Activated CD4-positive, alpha-beta T cell treated with anti-CD3 and anti-CD28 coated beads, Interleukin-2, amount 50 U/mL, for 16 hours (primary cell): ENCODE measurements around the gene GGT7.
A peak's percentile ranks its signal among the peaks of the same experiment; 100 is the strongest.
"Not testable (repeated sequence)": the region's sequence is repeated elsewhere in the genome, so short reads cannot be mapped to it uniquely, and the experiment has no call there.

Experiments
- DNase-seq: peaks from one replicate; pipeline ENCODE4 v3.0.0-alpha.2; 2020

The GGT7 gene, protein sequence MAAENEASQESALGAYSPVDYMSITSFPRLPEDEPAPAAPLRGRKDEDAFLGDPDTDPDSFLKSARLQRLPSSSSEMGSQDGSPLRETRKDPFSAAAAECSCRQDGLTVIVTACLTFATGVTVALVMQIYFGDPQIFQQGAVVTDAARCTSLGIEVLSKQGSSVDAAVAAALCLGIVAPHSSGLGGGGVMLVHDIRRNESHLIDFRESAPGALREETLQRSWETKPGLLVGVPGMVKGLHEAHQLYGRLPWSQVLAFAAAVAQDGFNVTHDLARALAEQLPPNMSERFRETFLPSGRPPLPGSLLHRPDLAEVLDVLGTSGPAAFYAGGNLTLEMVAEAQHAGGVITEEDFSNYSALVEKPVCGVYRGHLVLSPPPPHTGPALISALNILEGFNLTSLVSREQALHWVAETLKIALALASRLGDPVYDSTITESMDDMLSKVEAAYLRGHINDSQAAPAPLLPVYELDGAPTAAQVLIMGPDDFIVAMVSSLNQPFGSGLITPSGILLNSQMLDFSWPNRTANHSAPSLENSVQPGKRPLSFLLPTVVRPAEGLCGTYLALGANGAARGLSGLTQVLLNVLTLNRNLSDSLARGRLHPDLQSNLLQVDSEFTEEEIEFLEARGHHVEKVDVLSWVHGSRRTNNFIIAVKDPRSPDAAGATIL

DNA sequence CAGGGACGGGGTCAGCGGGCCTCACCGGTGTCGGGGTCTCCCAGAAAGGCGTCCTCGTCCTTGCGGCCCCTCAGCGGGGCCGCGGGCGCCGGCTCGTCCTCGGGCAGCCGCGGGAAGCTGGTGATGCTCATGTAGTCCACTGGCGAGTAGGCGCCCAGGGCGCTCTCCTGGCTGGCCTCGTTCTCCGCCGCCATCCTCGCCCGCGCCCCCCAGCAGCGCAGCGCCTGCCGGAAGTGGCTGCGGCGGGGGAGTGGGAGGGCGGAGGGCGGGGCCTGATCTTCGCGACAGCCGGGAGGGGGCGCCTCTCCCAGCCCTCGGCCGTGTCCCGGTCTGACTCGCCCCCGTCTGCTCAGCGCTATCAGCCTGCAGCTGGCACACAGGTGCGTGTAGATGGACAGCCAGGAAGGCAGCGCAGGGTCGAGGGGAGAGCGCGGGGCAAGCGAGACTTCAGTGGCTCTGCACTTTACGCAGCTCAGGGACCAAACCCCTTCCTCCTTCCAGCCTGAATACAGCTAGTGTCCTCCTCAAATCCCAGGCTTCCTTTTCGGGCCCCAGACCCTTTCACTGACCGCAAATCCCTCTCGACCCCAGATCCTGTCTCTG lies at the start of gene GGT7:
Gene GGT7, minus strand, starts transcription at position 235 of the 603 bp plus-strand sequence. Its CDS starts 41 bp downstream, at position 194.
- peak; percentile 84 for DNase-seq

DNA sequence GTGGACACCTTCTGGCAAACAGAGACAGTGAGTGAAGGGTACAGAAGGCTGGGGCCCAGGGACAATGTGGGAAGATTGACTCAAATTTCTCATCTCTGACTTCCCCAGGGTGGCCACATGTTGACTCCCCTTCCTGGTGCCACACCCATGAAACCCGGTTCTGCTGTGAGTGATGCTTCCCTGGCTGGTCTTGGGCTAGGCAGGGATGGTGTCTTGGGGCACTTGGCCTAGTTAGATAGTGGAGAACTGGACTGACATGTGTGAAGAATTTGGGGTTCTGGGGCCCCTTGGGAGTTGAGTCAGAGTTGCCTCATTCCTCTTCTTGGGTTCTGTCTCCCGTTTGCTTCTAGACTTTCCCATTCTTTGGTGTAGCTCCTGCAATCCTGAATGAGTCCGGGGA lies 48.8 kb upstream of the GGT7 start:
- peak; percentile 11 for DNase-seq

DNA sequence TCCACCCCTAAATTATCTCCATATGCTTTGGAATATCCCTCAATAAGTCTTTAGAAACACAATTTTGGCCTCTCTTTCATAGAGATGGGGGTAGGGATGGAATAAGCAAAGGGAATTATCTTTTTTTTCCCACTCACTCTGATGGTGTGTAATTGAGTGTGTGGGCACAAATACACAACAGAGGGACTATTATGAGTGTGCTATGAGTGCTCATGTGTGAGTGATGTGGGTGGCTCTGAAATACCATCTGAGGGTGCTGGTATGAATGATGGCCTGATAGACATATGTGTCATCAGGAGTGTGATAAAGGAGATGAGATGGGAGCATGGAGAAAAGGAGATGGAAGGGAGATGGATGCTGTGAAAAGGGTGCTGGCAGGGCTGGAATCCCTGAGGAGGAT lies 47.4 kb upstream of the GGT7 start:
- DNase-seq = peak; percentile 15

DNA sequence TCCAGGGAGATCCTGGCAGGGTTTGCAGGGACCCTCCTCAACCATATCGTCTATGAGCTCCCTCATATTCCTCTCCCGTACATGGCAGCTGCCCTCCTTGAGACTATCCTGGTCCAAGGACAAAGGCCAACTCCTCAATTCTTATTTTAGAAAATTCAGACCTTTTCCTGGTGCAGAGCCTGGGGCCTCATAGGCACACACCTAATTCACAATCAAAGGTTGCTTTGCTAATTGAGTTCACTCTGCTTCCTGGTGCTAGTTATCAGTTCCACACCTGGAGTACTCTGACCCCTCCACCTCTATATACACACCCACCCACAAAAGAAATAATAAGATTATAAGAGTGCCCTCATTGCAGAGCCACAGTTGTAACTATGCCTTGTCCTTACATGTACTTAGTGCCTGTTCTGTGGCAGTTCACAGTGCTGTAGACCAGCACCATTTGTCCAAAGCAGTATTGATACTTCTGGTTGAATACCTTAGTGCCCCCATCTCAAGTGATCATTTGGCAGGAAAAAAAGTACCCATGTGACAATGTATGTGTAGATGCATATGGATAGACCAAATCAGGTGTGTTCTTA lies 44.2 kb upstream of the GGT7 start:
- DNase-seq = no peak

DNA sequence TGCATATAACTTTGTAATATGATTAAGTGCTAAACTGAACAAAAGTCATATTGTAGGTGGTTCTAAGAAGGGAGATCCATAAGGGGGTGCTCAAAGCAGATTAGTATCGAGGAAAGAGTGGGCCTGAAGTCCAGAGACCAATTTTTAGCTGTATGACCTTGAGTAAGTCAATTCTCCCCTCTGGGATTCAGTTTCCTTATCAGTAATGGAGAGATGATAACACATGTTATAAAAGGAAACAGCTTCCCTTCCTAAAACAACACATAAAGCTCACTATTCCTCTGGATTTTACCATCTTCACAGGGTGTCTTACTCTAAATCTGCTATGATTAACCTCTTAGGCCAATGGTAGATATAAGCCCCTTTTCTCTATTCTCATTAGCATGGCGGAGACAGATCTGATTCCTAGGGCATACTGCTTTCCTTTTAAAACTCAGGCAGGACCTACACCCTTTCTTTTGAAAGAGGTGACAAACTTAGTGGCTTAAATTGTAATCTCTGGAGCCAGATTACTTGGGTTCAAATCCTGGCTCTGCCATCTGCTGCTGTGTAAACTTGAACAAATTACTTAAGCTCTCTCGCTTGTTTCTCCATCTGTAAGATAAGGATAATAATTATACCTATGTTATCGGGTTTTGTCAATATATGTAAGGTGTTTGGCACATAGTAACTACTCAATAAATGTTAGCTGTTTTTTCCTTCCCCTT lies 43.2 kb upstream of the GGT7 start:
- DNase-seq = no peak

DNA sequence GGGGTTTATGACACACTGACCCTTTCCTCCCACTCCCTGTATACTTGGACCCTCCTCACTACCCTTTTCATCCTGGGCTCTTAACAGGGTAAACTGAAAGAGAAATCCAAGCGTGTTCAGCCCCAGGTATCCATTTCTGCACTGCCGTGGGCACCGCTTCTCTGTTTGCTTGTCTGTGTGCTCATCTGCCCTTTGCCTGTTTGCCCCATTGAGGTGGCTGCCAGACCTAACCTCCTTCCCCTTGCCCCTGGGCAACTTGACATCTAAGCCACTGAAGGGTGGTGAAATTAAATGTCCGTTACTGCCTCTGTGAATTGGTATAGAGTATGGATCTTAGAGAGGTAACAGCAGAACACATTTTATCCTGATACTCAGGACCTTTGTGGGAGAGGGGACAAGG lies 42.5 kb upstream of the GGT7 start:
- DNase-seq = no peak

DNA sequence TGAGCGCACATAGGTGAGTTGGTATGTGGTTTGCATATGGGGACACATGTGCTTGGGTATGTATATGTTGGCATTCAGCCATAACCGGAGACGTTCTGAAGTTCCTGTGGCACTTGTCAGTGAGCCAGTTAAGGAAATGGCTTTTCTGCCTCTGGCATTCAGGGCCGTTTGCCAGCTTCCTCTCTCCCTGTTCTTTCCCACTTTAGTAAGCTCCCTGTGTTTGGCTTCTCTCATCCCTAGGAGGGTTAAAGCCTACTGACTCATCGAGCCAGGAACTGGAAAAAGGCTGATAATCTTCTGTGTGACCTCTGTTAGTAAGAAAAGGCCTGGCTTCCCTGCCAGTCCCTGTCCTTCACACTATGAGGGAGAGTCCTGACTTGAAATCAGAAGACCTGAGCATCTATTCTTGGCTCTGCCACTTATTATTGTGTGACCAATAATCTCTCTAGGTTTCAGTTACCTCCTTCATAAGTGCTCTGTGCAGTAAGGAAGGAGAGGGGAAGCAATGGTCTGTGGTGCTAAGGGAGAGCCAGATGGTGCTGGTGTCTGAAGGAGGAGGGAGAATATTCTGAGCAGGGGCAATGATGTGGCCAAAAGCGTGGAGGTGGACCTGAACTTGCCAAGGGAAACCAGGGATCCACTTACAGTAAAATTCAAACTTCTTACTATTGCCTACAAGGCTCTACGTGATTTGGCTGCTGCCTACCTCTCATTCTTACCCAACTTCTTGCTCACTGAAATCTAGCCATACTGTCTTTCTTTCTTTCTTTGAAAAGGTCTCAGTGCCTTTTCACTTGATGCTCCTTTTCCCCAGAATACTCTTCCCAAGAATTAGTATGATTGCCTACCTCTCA lies 35.2 kb upstream of the GGT7 start:
- no peak for DNase-seq

DNA sequence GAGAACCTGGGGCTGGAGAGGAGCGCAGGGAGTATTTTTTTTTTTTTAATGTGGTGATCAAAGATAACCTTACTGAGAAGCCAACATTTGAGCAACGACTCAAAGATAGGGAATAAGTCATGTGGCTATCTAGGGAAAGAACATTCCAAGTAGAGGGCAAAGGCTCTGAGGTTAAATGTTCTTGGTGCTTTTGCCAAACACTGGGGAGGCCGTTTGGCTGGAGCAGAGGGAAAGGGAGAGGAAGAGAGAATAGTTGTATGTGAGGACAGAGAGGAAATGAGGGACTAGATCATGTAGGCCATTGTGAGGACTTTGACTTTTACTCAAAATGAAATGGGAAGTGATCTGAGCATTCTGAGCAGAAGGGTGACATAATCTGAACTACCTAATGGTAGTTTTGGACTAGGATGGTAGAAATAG lies 31.6 kb upstream of the GGT7 start:
- DNase-seq = no peak

DNA sequence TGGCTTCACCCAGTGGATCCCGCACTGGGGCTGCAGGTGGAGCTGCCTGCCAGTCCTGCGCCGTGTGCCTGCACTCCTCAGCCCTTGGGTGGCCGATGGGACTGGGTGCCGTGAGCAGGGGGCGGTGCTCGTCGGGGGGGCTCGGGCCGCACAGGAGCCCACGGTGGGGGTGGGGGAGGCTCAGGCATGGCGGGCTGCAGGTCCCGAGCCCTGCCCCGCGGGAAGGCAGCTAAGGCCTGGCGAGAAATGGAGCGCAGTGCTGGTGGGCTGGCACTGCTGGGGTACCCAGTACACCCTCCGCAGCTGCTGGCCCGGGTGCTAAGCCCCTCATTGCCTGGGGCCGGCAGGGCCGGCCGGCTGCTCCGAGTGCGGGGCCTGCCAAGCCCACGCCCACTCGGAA lies 26.1 kb upstream of the GGT7 start:
- DNase-seq = not testable (repeated sequence)

DNA sequence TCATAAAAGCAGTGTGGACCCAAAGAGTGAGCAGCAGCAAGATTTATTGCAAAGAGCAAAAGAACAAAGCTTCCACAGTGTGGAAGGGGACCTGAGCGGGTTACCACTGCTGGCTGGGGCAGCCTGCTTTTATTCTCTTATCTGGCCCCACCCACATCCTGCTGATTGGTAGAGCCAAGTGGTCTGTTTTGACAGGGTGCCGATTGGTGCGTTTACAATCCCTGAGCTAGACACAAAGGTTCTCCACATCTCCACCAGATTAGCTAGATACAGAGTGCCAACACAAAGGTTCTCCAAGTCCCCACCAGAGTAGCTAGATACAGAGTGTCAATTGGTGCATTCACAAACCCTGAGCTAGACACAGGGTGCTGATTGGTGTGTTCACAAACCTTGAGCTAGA lies 25.5 kb upstream of the GGT7 start:
- not testable (repeated sequence) for DNase-seq

DNA sequence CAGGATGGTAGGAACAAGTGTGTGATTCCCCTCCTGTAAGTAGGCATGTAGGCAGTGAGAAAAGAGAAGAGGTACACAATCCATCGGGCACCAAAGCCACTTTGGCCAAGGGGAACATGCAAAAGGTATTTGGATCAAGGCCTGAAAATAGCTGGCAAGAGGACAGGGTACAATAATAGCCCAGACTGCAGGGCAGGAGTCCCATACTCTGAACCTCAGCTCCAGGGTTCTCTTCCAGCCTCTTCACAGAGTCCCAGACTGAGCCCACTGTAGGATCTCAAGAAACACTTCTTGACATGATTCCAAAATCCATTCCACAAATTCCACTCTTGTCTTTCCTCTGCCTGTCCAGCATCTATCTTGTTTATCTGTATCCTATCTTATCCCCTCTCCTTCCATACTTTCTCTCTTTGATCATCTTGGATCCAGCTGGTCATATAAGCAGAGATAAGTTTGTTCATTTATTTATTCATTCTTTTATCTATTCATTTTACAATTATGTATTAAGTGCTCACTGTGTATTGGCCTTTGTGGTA lies 23.5 kb upstream of the GGT7 start:
- no peak for DNase-seq

DNA sequence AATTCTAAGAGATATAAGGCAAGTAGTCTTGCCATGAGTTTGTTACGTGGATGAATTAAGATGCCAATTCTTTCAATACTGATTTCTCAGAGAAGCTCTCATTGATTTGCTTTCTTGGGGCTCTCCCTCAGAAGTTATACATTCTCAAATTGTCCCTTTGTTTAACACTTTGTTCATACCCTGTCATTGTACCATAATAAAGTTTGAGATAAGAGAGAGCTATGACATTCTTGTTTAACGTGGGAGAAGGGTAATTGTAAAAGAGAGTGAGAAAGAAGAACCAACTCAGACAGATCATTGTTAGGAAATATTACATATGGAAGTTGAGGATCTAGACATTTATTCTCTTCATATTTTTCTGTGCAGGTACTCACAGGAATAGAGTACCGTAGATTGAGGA lies 22.8 kb upstream of the GGT7 start:
- DNase-seq = no peak

DNA sequence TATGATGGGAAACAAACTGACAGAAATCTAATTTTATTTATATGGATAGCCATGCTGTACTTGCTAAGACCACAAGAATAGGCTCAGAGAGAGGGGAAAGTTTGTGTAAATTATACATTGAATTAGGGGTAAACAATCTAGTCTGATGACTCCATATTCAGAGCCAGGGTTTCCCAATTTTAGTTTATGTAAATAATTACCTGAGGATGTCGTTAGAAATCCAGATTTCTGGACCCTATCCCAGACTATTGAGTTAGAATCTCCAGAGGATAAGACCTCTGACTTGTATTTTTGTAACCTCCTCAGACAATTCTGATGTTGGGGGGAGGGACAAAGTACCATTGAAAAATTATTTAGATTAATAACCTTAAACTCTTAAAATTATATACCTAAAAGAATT lies 22.1 kb upstream of the GGT7 start:
- no peak for DNase-seq

DNA sequence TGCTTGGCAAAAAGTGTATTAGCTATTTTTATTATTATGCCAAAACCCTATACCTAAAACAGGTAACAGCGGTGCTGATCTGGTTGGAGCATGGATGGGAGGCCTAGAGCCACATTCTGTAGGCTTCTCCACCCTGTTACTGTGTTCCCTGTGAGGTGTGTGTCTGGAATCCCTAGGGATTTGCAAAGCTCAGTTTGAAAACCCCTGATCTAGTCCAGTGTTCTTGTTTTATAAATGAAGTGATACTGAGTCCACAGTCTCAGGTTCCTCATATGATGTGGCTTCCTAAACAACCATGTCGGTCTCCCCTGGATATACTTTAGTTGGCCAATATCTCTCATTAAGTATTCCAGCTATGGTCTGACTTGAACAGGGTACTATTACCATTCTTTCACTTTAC lies 20.0 kb upstream of the GGT7 start:
- DNase-seq = no peak

DNA sequence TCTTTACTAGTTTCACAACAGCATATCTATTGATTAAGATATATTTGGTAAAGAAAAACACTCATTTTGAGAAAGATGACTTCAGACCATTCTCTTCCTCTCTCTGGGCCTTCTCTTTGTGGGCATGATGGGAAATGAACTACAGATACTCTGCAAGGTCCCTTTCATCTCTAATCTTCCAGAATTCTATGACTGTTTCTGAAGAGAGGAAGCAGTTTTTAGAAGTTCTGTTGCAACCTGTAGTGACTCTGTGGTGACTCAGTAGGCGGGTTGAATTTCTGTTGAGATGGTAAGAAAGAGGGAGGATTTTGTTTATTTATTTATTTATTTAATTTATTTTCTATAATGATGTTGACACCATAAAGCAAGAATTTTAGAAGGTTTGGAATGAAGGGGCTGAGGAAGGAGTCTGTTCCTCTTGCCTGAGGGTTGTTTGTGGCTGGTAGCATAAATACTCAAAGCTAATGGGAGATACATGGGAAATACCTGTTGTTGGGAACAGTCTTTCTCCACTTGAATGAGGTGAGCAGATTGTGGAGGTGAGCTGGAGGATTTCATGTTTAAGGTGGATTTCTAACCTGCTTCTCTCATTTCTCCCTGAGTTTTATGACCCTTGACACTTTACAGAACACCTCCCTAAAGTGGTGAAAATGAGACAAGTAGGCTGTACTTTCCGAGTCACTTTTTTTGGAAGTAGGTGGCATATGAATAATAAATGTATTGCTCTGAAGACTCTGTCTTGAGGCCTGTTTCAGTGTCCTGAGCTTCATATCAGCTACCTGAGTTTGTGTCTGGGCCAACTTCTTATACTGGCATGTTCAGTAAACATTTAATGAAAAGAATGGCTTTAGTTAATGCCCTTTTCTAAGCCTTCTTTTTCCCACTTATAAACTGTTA lies 18.8 kb upstream of the GGT7 start:
- DNase-seq = peak; percentile 87

DNA sequence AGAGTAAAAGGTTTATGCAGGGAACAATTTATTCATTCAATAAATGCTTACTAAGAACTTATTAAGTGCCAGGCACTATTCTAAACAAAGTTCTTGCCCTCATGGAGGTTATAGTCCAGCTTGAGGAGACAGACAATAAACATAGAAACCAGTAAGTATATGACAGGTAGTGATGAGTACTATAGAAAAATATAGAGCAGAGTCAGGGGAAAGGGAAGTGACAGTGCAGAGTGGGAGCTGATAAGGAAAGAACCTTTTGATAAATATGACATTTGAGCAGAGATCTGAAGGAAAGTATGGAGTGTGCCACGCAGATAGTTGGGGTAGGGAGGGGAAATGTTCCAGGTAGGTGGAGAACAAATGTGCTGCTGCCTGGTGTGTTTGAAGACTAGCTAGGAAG lies 15.8 kb upstream of the GGT7 start:
- no peak for DNase-seq

DNA sequence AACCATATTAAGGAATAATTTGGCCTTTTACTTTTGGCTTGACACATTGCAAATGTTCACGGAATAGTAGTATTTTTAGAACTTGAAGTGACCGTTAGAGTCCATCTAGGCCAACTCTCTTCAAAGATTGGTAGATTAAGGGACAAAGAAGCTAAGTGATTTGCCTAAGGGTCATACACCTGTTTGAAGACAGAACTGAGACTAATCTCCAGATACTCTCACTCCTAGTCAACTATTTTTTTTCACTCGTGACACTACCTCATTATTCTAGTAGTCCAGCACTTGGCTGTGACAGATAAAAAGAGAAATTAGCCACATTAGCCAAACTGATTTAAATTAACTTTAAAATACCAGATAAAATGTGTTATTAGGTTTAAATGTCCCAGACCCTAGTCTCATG lies 14.4 kb upstream of the GGT7 start:
- DNase-seq = no peak

DNA sequence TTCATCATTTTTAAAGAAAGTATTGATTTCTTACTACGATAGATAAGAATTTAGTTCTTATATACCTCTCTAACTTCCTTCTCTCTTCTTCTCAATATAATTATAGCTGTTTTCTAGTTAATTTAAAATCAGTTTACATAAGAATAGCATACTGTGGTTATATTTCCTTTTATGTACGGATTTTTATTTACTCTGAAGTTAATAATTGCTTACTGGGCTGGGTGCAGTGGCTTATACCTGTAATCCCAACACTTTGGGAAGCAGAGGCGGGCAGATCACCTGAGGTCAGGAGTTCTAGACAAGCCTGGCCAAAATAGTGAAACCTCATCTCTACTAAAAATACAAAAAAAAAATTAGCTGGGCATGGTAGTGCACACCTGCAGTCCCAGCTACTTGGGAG lies 13.5 kb upstream of the GGT7 start:
- DNase-seq = no peak

DNA sequence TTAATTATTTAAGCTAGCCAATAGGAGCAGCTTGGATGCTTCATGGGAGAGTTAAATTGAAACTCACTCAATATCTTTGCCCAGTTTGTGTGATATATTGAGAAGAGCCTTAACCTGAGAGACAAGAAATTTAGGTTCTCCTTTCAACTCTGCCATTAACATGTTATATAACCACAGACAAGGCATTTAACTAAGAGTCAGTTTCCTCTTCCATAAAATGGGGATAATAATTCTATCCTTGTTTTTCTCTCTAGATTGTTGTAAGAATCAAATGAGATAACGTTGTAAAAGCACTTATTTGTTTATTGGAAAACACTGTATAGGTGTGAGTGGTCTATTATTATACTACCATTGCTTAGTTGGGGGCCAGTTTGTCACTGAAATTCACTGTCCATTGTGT lies 11.6 kb upstream of the GGT7 start:
- DNase-seq = no peak

DNA sequence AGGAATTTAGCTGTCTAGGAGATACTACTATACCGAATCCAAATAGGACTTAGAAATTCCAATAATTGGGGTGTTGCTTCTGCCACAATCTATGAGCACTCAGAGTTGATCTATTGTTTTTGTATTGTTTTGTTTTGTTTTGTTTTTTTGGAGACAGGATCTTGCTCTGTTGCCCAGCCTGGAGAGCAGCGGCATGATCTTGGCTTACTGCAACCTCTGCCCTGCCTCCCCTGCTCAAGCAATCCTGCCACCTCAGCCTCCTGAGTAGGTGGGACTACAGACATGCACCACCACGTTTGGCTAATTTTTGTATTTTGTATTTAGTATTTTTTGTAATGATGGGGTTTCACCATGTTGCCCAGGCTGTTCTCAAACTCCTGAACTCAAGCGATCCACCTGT lies 11.2 kb upstream of the GGT7 start:
- DNase-seq = no peak
